ENCODE results near the gene GNAS-AS1. TPM values are rescaled to one million over a fixed set of nuclear protein-coding genes. Genes with fewer than 3 reads are reported as not detected.

GNAS-AS1 gene
- total RNA-seq, 1 experiment from 2014 or later: 0.59 TPM

DNA sequence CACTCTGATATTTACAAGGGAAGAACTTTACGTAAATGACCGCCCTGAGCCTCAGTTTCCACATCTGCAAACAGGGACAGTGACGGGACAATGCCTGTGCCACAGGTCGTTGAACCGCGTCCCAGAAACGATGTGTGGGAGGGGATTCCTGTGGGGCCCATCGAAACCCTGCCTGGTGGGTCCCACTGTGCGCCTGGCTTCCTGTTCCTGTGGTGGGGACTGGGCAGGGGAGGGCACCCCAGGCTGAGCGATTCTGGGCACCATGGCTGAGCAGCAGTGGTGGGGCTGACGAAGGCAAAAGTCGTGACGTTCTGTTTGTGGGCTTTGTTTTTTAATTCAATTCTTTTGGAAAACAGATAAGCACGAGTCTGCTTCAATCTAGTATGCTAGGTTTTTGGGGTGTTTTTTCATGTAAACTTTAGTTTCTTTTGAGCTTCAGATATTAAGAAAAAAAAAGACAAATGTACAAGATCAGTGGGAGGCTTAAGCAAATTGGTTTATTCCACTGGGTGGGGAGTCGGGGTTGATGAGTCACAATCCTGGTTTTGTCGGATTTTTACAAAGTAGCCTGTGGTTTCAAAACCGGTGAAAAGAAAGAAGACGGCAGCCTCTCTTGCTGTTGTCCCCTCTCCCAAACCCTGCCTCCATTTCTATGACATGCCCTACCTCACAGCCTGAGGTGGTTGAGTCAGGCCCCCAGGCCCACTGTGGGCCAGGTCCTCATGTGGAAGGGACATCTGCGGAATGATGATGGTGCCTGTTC is 40.4 kb downstream of the GNAS-AS1 start:
- BruUV-seq (replicated peaks): no TSS peak
- Mint-ChIP-seq H3K4me1 (ENCODE audit: low read depth, unreplicated experiment) (no peaks in the 10 kb centered on the region), H3K27ac (ENCODE audit: unreplicated experiment) (no peak overlapping the region), H3K27me3 (ENCODE audit: unreplicated experiment) (peaks cover 100% of the 10 kb centered on the region), H3K36me3 (ENCODE audit: insufficient read depth, unreplicated experiment) (no peaks in the 10 kb centered on the region), H3K9me3 (ENCODE audit: low read depth, unreplicated experiment) (no peaks in the 10 kb centered on the region), H3K4me3 (ENCODE audit: low read depth, unreplicated experiment) (no peak overlapping the region)
- DNase-seq: no peak
- intact Hi-C loops (cut with micrococcal nuclease; ENCODE audit: unreplicated experiment): no loop called here
- CTCF ChIA-PET: no interaction called here
- TF ChIP-seq, protein P1, sequence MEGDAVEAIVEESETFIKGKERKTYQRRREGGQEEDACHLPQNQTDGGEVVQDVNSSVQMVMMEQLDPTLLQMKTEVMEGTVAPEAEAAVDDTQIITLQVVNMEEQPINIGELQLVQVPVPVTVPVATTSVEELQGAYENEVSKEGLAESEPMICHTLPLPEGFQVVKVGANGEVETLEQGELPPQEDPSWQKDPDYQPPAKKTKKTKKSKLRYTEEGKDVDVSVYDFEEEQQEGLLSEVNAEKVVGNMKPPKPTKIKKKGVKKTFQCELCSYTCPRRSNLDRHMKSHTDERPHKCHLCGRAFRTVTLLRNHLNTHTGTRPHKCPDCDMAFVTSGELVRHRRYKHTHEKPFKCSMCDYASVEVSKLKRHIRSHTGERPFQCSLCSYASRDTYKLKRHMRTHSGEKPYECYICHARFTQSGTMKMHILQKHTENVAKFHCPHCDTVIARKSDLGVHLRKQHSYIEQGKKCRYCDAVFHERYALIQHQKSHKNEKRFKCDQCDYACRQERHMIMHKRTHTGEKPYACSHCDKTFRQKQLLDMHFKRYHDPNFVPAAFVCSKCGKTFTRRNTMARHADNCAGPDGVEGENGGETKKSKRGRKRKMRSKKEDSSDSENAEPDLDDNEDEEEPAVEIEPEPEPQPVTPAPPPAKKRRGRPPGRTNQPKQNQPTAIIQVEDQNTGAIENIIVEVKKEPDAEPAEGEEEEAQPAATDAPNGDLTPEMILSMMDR (IDR thresholded peaks at IDR 0.05; ENCODE audit: unreplicated experiment): no peak

DNA sequence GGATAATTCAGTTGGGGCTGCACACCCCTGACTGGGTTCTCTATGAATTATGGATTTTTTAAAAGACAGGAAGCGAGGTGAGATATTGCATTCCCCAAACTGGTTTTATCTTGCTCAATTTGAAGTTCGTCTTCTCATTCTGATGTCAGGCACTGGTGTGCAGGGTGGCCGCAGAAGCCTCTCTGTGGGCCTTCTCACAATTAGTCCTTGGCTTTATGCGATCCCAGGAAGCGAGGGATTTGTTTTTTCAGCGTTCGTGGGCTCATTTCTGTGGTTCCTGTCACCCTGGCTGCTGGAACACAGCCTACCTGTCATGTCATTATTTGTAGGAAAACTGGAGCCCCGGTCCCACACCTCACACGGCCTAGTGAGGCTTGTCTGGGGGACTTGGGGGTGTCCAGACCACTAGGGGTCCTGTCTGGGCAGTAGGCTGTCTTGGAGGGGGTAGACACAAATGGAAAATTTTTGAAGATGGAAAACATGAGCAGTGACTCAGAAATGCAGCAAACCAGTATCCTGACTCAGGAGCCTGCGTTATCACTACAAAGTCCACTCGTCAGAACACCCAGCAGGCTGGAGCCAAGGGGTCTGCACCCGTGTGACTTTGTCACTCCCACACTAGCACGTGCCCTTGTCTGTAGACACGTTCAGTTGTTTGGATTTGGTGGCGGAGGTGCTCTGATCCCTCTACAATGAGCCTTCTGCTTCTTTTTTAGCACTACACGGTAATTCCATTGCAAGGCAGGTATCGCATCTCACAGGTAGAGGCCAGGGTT is 42.2 kb downstream of the GNAS-AS1 start:
- intact Hi-C loops (cut with micrococcal nuclease; ENCODE audit: unreplicated experiment): no loop called here
- Mint-ChIP-seq H3K27me3 (ENCODE audit: unreplicated experiment) (peaks cover 99% of the 10 kb centered on the region), H3K9me3 (ENCODE audit: low read depth, unreplicated experiment) (no peaks in the 10 kb centered on the region), H3K4me3 (ENCODE audit: low read depth, unreplicated experiment) (no peak overlapping the region), H3K4me1 (ENCODE audit: low read depth, unreplicated experiment) (no peaks in the 10 kb centered on the region), H3K27ac (ENCODE audit: unreplicated experiment) (no peak overlapping the region), H3K36me3 (ENCODE audit: insufficient read depth, unreplicated experiment) (no peaks in the 10 kb centered on the region)
- DNase-seq: no peak
- TF ChIP-seq, protein P1 (IDR thresholded peaks at IDR 0.05; ENCODE audit: unreplicated experiment): no peak
- CTCF ChIA-PET: no interaction called here
- no TSS peak for BruUV-seq (replicated peaks)

DNA sequence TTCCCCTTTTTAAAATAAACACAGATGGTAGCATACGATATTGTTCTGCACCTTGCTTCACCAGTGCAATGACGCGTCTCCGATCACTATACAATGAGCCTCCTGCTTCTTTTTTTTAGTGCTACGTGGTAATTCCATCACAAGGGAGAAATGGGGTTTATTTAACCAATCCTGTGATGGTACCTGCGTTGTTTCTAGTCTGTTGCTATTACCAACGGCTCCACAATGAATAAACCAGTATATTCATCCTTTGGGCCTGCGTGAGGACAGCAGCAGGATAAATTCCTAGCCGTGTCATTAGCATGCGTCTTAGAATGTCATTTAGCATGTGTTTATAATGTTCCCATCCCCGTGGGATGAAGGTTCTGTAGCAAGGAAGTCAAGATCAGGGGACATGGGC is 42.9 kb downstream of the GNAS-AS1 start:
- DNase-seq: no peak
- H3K27me3 Mint-ChIP-seq (ENCODE audit: unreplicated experiment): peaks cover 99% of the 10 kb centered on the region
- H3K27ac Mint-ChIP-seq (ENCODE audit: unreplicated experiment): no peak overlapping the region
- BruUV-seq (replicated peaks): no TSS peak
- TF ChIP-seq, protein P1 (IDR thresholded peaks at IDR 0.05; ENCODE audit: unreplicated experiment): no peak
- H3K4me1 Mint-ChIP-seq (ENCODE audit: low read depth, unreplicated experiment): no peaks in the 10 kb centered on the region
- H3K36me3 Mint-ChIP-seq (ENCODE audit: insufficient read depth, unreplicated experiment): no peaks in the 10 kb centered on the region
- H3K9me3 Mint-ChIP-seq (ENCODE audit: low read depth, unreplicated experiment): no peaks in the 10 kb centered on the region
- CTCF ChIA-PET: no interaction called here
- intact Hi-C loops (cut with micrococcal nuclease; ENCODE audit: unreplicated experiment): no loop called here
- no peak overlapping the region for H3K4me3 Mint-ChIP-seq (ENCODE audit: low read depth, unreplicated experiment)

DNA sequence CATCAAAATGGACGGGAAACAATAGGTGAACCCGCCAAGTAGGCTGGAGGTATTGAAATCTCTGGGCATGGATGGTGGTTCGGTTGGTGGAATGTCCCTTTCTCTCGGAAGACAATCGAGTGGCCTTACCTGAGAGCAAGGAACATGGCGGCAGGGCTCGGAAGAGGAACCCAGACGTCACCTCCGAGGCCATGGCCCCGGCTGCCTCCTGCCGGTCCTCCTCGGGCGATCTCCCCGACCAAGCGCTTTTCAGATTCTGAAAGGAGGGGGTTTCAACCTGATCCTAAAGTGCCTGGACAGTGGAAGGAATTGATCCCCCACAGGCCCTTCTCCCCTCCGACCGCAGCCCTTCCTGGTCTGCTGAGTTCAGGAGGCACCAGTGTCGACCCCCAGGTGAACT is 47.2 kb downstream of the GNAS-AS1 start:
- Mint-ChIP-seq H3K27me3 (ENCODE audit: unreplicated experiment) (peaks cover 98% of the 10 kb centered on the region), H3K4me3 (ENCODE audit: low read depth, unreplicated experiment) (no peak overlapping the region), H3K27ac (ENCODE audit: unreplicated experiment) (no peak overlapping the region), H3K9me3 (ENCODE audit: low read depth, unreplicated experiment) (no peaks in the 10 kb centered on the region), H3K36me3 (ENCODE audit: insufficient read depth, unreplicated experiment) (no peaks in the 10 kb centered on the region), H3K4me1 (ENCODE audit: low read depth, unreplicated experiment) (no peaks in the 10 kb centered on the region)
- DNase-seq: no peak
- CTCF ChIA-PET: no interaction called here
- TF ChIP-seq, protein P1 (IDR thresholded peaks at IDR 0.05; ENCODE audit: unreplicated experiment): no peak
- no TSS peak for BruUV-seq (replicated peaks)
- intact Hi-C loops (cut with micrococcal nuclease; ENCODE audit: unreplicated experiment): no loop called here
